MCF 10A (cell line): ENCODE data around the gene DIPK1C. TPM values are rescaled to one million over a fixed set of nuclear protein-coding genes. Genes with fewer than 3 reads are reported as not detected.

Experiments used
- BruUV-seq: library from RNA; stranded (reverse); fragments of 400-500 nt; replicated peaks from 2 replicates; lab custom pipeline; 2021; lab: Mats Ljungman, UMichigan
- CTCF ChIA-PET: fragments of 300-600 bp; sonication (Branson Sonifier 250); formaldehyde crosslinking; extraction: SDS; loops from one replicate; lab custom pipeline; 2021; ENCODE audit warnings: antibody characterized with exemption, inconsistent platforms; lab: Yijun Ruan, JAX
- POLR2A ChIA-PET: fragments of 300-600, 350-650 bp; sonication (Branson Sonifier 250); formaldehyde crosslinking; extraction: SDS; loops from one replicate; lab custom pipeline; 2020; ENCODE audit warnings: antibody characterized with exemption, inconsistent platforms; lab: Yijun Ruan, JAX
- DNase-seq: peaks from one replicate; pipeline ENCODE4 v3.0.0-alpha.2; 2018; ENCODE audit not compliant: unreplicated experiment
- H3K27ac Mint-ChIP-seq: one replicate; pipeline ENCODE4 v1.8.0; 2022; ENCODE audit warnings: mild to moderate bottlenecking, low read depth, mixed read lengths; ENCODE audit not compliant: unreplicated experiment
- H3K27me3 Mint-ChIP-seq: one replicate; pipeline ENCODE4 v1.8.0; 2022; ENCODE audit warnings: mixed read lengths; ENCODE audit not compliant: insufficient read depth, unreplicated experiment
- H3K36me3 Mint-ChIP-seq: one replicate; pipeline ENCODE4 v1.8.0; 2022; ENCODE audit warnings: mild to moderate bottlenecking, moderate library complexity, mixed read lengths; ENCODE audit not compliant: insufficient read depth, unreplicated experiment
- H3K4me1 Mint-ChIP-seq: one replicate; pipeline ENCODE4 v1.8.0; 2022; ENCODE audit warnings: mixed read lengths; ENCODE audit not compliant: insufficient read depth, unreplicated experiment
- H3K4me3 Mint-ChIP-seq: one replicate; pipeline ENCODE4 v1.8.0; 2022; ENCODE audit warnings: mild to moderate bottlenecking, moderate library complexity, mixed read lengths; ENCODE audit not compliant: unreplicated experiment
- H3K9me3 Mint-ChIP-seq: one replicate; pipeline ENCODE4 v1.8.0; 2022; ENCODE audit warnings: mixed read lengths; ENCODE audit not compliant: unreplicated experiment
- CTCF ChIP-seq: fragments of 200-600 bp; IDR thresholded peaks from one replicate; pipeline ENCODE4 v1.8.0; 2022; ENCODE audit warnings: antibody characterized with exemption, mild to moderate bottlenecking; ENCODE audit not compliant: unreplicated experiment
- intact Hi-C: fragments of 100-400 bp; cut with micrococcal nuclease; formaldehyde crosslinking; loops from 2 replicates; pipeline ENCODE4 v1.14.1; 2022
- total RNA-seq: library from RNA; stranded (reverse); gene quantifications from 2 replicates; pipeline ENCODE4 v1.2.3, GENCODE V29; 2022

DIPK1C gene
- total RNA-seq, 1 experiment from 2014 or later, result not detected

- H3K9me3 Mint-ChIP-seq, result no peaks in the 10 kb centered on the region
- peak overlapping the region; percentile 88 for H3K4me3 Mint-ChIP-seq
- ChIA-PET CTCF (interaction anchor here (0.6 to 9.4 kb wide), 9 partner anchors 16 to 684 kb away, joined by 3 to 234 read pairs (median 4); no protein-coding TSS in a partner anchor), POLR2A (interaction anchor here (0.6 to 3.2 kb wide), 20 partner anchors 10 to 1044 kb away, joined by 3 to 37 read pairs (median 4); partner anchors contain the start of gene ZNF407)
- BruUV-seq, result no TSS peak
- peaks cover 20% of the 10 kb centered on the region for H3K36me3 Mint-ChIP-seq
- peak; percentile 54 for DNase-seq
- H3K4me1 Mint-ChIP-seq, result peaks cover 22% of the 10 kb centered on the region
- no peak for TF ChIP-seq CTCF
- intact Hi-C loops, result loop anchor here (2.0 to 5.0 kb wide), 2 partner anchors 46 to 204 kb away; partner anchors contain the start of gene CYB5A
- no peaks in the 10 kb centered on the region for H3K27me3 Mint-ChIP-seq
- peak overlapping the region; percentile 88 for H3K27ac Mint-ChIP-seq
These were observed 39.6 kb upstream of the DIPK1C start for GRCh38 chr18:74496508-74497323.

GRCh38 chr18:74495581-74496507 is 38.7 kb upstream of the DIPK1C start, which contains the start of gene CNDP2:
Gene CNDP2 (plus strand): TSS chr18:74496363. CDS start chr18:74499974, 3,611 bp downstream.
- BruUV-seq, result TSS peak; percentile 87
- peak within 1 kb of the TSS; percentile 88 for H3K27ac Mint-ChIP-seq

GRCh38 chr18:74494514-74494913 is 37.4 kb upstream of the DIPK1C start:
- CTCF ChIA-PET, result interaction anchor here (0.7 to 9.4 kb wide), 7 partner anchors 50 to 335 kb away, joined by 3 to 234 read pairs (median 4); no protein-coding TSS in a partner anchor
- no peak for DNase-seq
- no peak overlapping the region for H3K4me3 Mint-ChIP-seq
- POLR2A ChIA-PET, result interaction anchor here (0.6 to 3.2 kb wide), 5 partner anchors 49 to 261 kb away, joined by 3 to 37 read pairs (median 7); no protein-coding TSS in a partner anchor
- TF ChIP-seq CTCF, result no peak
- H3K27ac Mint-ChIP-seq, result no peak overlapping the region
- H3K27me3 Mint-ChIP-seq, result peaks cover 1% of the 10 kb centered on the region
- H3K4me1 Mint-ChIP-seq, result peaks cover 17% of the 10 kb centered on the region
- H3K36me3 Mint-ChIP-seq, result peaks cover under 1% of the 10 kb centered on the region
- BruUV-seq, result no TSS peak
- intact Hi-C loops, result no loop called here
- H3K9me3 Mint-ChIP-seq, result no peaks in the 10 kb centered on the region

More at GRCh38 chr18:74495581-74496507, 38.7 kb upstream of the DIPK1C start, which contains the start of gene CNDP2:
- Mint-ChIP-seq H3K36me3 (peaks cover 11% of the 10 kb centered on the region), H3K4me1 (peaks cover 22% of the 10 kb centered on the region), H3K27me3 (no peaks in the 10 kb centered on the region), H3K4me3 (peak within 1 kb of the TSS; percentile 88), H3K9me3 (no peaks in the 10 kb centered on the region)
- ChIA-PET POLR2A (interaction anchor here (0.6 to 3.2 kb wide), 30 partner anchors 11 to 1043 kb away, joined by 3 to 37 read pairs (median 4); partner anchors contain the start of gene ZNF407), CTCF (interaction anchor here (0.5 to 9.4 kb wide), 12 partner anchors 17 to 1776 kb away, joined by 3 to 234 read pairs (median 4); no protein-coding TSS in a partner anchor)
- intact Hi-C loops, result loop anchor here (1.0 to 5.0 kb wide), 3 partner anchors 47 to 204 kb away; partner anchors contain the start of gene CYB5A
- TF ChIP-seq CTCF, result no peak
- DNase-seq, result peak; percentile 99
